ENCODE measurements around the gene TFAM.

TFAM gene

DNA sequence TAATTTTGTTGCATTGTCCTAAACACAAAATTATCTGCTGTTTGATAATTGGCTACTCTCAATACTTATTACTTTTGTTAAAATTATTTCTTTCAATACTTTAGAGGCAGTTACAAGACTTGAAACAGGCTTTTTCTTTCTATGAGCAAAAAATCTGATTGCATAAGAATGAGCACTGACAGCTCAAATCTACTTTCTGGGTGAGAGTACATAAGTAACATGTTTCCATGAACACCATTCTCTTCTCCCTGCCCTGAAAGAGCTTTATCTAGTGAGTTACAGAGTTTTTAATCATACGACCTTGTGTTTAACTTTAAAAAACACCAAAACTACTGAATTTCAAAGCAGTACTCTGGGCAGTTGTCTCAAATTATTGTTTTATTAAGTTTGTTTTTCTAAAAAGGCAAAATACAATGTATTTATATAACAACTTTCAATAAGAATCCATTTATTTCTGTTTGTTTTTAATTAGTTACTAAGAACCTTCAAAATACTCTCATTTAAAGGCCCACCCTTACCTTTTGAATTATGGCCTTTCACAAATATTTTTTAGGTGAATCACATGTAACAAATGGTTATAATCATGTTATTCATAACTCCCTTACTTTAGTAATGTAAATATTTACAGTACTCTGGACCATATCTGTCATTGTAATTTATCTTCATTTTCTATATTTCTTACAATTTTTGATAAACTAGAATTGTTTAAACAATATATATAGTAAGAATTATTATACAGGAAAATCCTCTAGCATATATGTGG is 23.0 kb upstream of the TFAM start:
- H3K4me2 ChIP-seq (ENCODE audit: insufficient read depth, low read length), result no peak overlapping the region
- H4K20me1 ChIP-seq (ENCODE audit: insufficient read depth, low read length), result peaks cover 14% of the 10 kb centered on the region; the same call in 1 of the 2 replicates
- H3K27me3 ChIP-seq (ENCODE audit: insufficient read depth, low read length, poor library complexity), result no peaks in the 10 kb centered on the region
- no peaks in the 10 kb centered on the region for H3K4me1 ChIP-seq (ENCODE audit: insufficient read depth, low read length)
- H2AFZ ChIP-seq (ENCODE audit: low read depth, low read length), result no peak overlapping the region
- peaks cover 8% of the 10 kb centered on the region; the same call in 1 of the 2 replicates for H3K79me2 ChIP-seq (ENCODE audit: insufficient read depth, low read length)
- H3K27ac ChIP-seq (ENCODE audit: low read length), result no peak overlapping the region
- DNase-seq (no peak), ATAC-seq (ENCODE audit: insufficient read depth, low read depth) (no peak)
- H3K9ac ChIP-seq (ENCODE audit: low read depth, low read length), result no peak overlapping the region
- no peaks in the 10 kb centered on the region for H3K9me3 ChIP-seq (ENCODE audit: insufficient read depth, low read length, severe bottlenecking)
- no peak overlapping the region for H3K4me3 ChIP-seq (ENCODE audit: low read depth in 1 of 2, low read length in 2 of 2)
- TF ChIP-seq EZH2 (IDR thresholded peaks at IDR 0.05; ENCODE audit: borderline replicate concordance, low read depth, low read length, severe bottlenecking), result no peak
- TF ChIP-seq, protein P1, sequence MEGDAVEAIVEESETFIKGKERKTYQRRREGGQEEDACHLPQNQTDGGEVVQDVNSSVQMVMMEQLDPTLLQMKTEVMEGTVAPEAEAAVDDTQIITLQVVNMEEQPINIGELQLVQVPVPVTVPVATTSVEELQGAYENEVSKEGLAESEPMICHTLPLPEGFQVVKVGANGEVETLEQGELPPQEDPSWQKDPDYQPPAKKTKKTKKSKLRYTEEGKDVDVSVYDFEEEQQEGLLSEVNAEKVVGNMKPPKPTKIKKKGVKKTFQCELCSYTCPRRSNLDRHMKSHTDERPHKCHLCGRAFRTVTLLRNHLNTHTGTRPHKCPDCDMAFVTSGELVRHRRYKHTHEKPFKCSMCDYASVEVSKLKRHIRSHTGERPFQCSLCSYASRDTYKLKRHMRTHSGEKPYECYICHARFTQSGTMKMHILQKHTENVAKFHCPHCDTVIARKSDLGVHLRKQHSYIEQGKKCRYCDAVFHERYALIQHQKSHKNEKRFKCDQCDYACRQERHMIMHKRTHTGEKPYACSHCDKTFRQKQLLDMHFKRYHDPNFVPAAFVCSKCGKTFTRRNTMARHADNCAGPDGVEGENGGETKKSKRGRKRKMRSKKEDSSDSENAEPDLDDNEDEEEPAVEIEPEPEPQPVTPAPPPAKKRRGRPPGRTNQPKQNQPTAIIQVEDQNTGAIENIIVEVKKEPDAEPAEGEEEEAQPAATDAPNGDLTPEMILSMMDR (IDR thresholded peaks at IDR 0.05; ENCODE audit: borderline replicate concordance, extremely low read depth, low read length, poor library complexity, severe bottlenecking), result no peak
- peaks cover 14% of the 10 kb centered on the region for H3K36me3 ChIP-seq (ENCODE audit: insufficient read depth, low read length)

DNA sequence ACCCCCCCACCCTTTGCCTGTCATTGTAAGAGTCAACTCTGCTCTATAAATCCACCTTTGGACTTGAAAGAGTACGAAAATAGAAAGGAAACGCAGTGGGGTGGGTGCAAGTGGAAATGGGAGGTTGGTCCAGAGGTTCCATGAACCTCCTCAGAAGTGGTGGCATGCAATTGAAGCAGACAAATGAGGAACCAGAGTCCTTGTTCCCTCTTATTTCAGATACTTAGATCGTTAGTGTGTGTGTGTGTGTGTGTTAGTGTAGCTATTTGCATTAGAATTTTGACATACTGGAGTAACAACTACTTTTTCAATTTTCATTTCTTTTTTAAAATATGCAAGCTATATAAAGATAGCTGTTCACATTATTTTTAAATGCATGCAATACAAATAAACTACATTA is 18.1 kb upstream of the TFAM start:
- DNase-seq (no peak), ATAC-seq (ENCODE audit: insufficient read depth, low read depth) (no peak)
- H4K20me1 ChIP-seq (ENCODE audit: insufficient read depth, low read length), result no peaks in the 10 kb centered on the region
- no peak overlapping the region for H2AFZ ChIP-seq (ENCODE audit: low read depth, low read length)
- no peaks in the 10 kb centered on the region for H3K27me3 ChIP-seq (ENCODE audit: insufficient read depth, low read length, poor library complexity)
- no peak overlapping the region for H3K4me3 ChIP-seq (ENCODE audit: low read depth in 1 of 2, low read length in 2 of 2)
- H3K27ac ChIP-seq (ENCODE audit: low read length), result no peak overlapping the region
- H3K9ac ChIP-seq (ENCODE audit: low read depth, low read length), result no peak overlapping the region
- no peaks in the 10 kb centered on the region for H3K4me1 ChIP-seq (ENCODE audit: insufficient read depth, low read length)
- H3K36me3 ChIP-seq (ENCODE audit: insufficient read depth, low read length), result peaks cover 11% of the 10 kb centered on the region; the same call in 1 of the 2 replicates
- H3K9me3 ChIP-seq (ENCODE audit: insufficient read depth, low read length, severe bottlenecking), result no peaks in the 10 kb centered on the region
- H3K4me2 ChIP-seq (ENCODE audit: insufficient read depth, low read length), result no peak overlapping the region
- TF ChIP-seq, protein P1 (IDR thresholded peaks at IDR 0.05; ENCODE audit: borderline replicate concordance, extremely low read depth, low read length, poor library complexity, severe bottlenecking), result no peak
- no peak for TF ChIP-seq EZH2 (IDR thresholded peaks at IDR 0.05; ENCODE audit: borderline replicate concordance, low read depth, low read length, severe bottlenecking)
- no peaks in the 10 kb centered on the region for H3K79me2 ChIP-seq (ENCODE audit: insufficient read depth, low read length)

DNA sequence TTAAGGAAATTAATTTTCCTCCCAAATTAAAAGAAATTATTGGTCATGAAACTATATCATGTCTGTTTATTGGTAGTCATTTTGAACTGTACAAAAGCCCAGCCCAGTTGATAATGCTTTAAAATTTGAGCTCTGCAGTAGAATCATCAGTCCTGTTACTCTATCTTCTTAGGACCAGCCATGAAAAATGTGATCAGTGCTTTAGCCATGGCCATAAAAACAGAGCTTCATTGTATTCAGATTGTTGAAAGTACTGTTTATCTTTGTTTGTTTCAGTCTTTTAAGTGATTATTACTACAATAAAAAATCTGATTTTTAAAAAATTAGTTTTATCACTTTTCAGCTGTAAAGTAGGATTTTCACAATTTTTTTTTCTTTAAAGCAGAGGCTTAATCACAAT is 13.7 kb upstream of the TFAM start:
- no peak overlapping the region for H3K27ac ChIP-seq (ENCODE audit: low read length)
- no peak overlapping the region for H3K4me2 ChIP-seq (ENCODE audit: insufficient read depth, low read length)
- no peak for TF ChIP-seq EZH2 (IDR thresholded peaks at IDR 0.05; ENCODE audit: borderline replicate concordance, low read depth, low read length, severe bottlenecking)
- TF ChIP-seq, protein P1 (IDR thresholded peaks at IDR 0.05; ENCODE audit: borderline replicate concordance, extremely low read depth, low read length, poor library complexity, severe bottlenecking), result no peak
- no peaks in the 10 kb centered on the region for H4K20me1 ChIP-seq (ENCODE audit: insufficient read depth, low read length)
- DNase-seq (no peak), ATAC-seq (ENCODE audit: insufficient read depth, low read depth) (no peak)
- H3K79me2 ChIP-seq (ENCODE audit: insufficient read depth, low read length), result no peaks in the 10 kb centered on the region
- H2AFZ ChIP-seq (ENCODE audit: low read depth, low read length), result no peak overlapping the region
- no peak overlapping the region for H3K4me3 ChIP-seq (ENCODE audit: low read depth in 1 of 2, low read length in 2 of 2)
- no peaks in the 10 kb centered on the region for H3K4me1 ChIP-seq (ENCODE audit: insufficient read depth, low read length)
- H3K27me3 ChIP-seq (ENCODE audit: insufficient read depth, low read length, poor library complexity), result no peaks in the 10 kb centered on the region
- no peaks in the 10 kb centered on the region for H3K9me3 ChIP-seq (ENCODE audit: insufficient read depth, low read length, severe bottlenecking)
- H3K36me3 ChIP-seq (ENCODE audit: insufficient read depth, low read length), result 0 out of 2 replicates have a peak, but pooled peaks cover 3% of the 10 kb centered on the region
- H3K9ac ChIP-seq (ENCODE audit: low read depth, low read length), result no peak overlapping the region

Data from DND-41 (cell line).